Right renal cortex interstitium (tissue), 3 donors: ENCODE measurements around the gene RARRES1. TPM values are rescaled to one million over a fixed set of nuclear protein-coding genes. Genes with fewer than 3 reads are reported as not detected.
"Not testable (repeated sequence)": the region's sequence is repeated elsewhere in the genome, so short reads cannot be mapped to it uniquely, and the experiment has no call there.

Experiments used
- DNase-seq, 3 donors: peaks; one replicate each; pipeline ENCODE4 v3.0.0-alpha.2; 2013; ENCODE audit warnings: low read depth in 3 of 3, low spot score in 2 of 3
- polyA plus RNA-seq, 3 donors: library from polyadenylated mRNA; unstranded; fragments of 120-200 nt; gene quantifications; one replicate each; pipeline ENCODE4 v1.2.1, GENCODE V29; 2013; ENCODE audit not compliant: insufficient read length in 3 of 3

The RARRES1 gene
- polyA plus RNA-seq, 3 donors, result 9.7 to 38.8 (median 11.3) TPM

- DNase-seq, result no peak
Observed at GRCh38 chr3:158701420-158702065, 30.7 kb downstream of the RARRES1 start.

- DNase-seq, result no peak
Observed at GRCh38 chr3:158700559-158700958, 31.7 kb downstream of the RARRES1 start.

- no peak for DNase-seq
Observed at GRCh38 chr3:158696618-158697017, 35.6 kb downstream of the RARRES1 start.

- not testable (repeated sequence) for DNase-seq
Observed at GRCh38 chr3:158693866-158694456, 38.3 kb downstream of the RARRES1 start.

- no peak for DNase-seq
Observed at GRCh38 chr3:158685159-158685558, 47.1 kb downstream of the RARRES1 start.

- no peak for DNase-seq
Observed at GRCh38 chr3:158683230-158683962, 48.9 kb downstream of the RARRES1 start.

- no peak for DNase-seq
Observed at GRCh38 chr3:158680861-158681260, 51.4 kb downstream of the RARRES1 start.

- DNase-seq, result no peak
Observed at GRCh38 chr3:158679547-158680000, 52.7 kb downstream of the RARRES1 start.

- DNase-seq, result no peak
Observed at GRCh38 chr3:158678687-158679086, 53.6 kb downstream of the RARRES1 start.

GRCh38 chr3:158672215-158673176, 59.8 kb downstream of the RARRES1 start, which contains the start of gene LXN:
Gene LXN, minus strand, starts transcription at chr3:158672648. Its CDS starts 170 bp downstream, at chr3:158672478.
- DNase-seq, result peak; percentile 53 to 78 (median 55)

GRCh38 chr3:158671821-158672214, 60.4 kb downstream of the RARRES1 start:
- DNase-seq, result peak; percentile 1 to 5 (median 2)

GRCh38 chr3:158668506-158668905, 63.8 kb downstream of the RARRES1 start:
- no peak for DNase-seq

GRCh38 chr3:158666416-158666815, 65.8 kb downstream of the RARRES1 start:
- DNase-seq, result no peak

GRCh38 chr3:158663832-158664231, 68.4 kb downstream of the RARRES1 start:
- no peak for DNase-seq

- DNase-seq, result no peak
Observed at GRCh38 chr3:158663246-158663645, 69.0 kb downstream of the RARRES1 start.

GRCh38 chr3:158660711-158661110, 71.5 kb downstream of the RARRES1 start:
- DNase-seq, result no peak

- peak; percentile 13 to 27 (median 23) for DNase-seq
Observed at GRCh38 chr3:158659454-158660237, 72.6 kb downstream of the RARRES1 start.

GRCh38 chr3:158658889-158659288, 73.4 kb downstream of the RARRES1 start:
- DNase-seq, result no peak

- DNase-seq, result no peak
Observed at GRCh38 chr3:158652463-158652862, 79.8 kb downstream of the RARRES1 start.

GRCh38 chr3:158651192-158651591, 81.1 kb downstream of the RARRES1 start:
- no peak for DNase-seq
